GM12872 (cell line): Measurements from ENCODE around the gene ARHGAP26.

ENCODE experiments used
- TF ChIP-seq, protein P1 (sequence below): IDR thresholded peaks from 3 replicates; pipeline ENCODE4 v1.5.1; 2011; ENCODE audit warnings: low read depth, mild to moderate bottlenecking, low read length, moderate library complexity; ENCODE audit not compliant: insufficient read depth

ARHGAP26 gene

DNA sequence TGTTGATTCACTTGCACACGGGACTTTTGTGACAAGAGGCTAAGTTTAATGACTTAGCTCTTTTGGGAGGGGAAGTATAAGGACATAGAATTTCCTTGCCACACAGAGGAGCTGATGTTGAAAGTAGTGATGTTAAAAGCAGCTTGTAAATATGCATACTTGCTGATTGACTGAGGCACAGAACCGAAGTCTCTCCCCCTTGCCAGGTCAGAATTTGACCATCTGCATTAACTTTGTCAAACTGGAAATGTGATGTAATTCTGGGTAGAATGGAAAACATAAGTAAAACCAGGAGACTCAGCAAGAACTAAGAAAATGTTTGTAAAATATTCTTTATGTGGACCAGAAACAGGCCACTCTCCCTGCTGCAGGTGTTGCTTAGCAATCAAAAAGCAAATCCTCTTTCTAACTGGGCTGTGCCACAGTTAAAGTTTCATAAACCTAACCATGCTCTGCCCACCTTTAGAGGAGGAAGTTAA lies 349.2 kb downstream of the ARHGAP26 start:
- TF ChIP-seq, protein P1, sequence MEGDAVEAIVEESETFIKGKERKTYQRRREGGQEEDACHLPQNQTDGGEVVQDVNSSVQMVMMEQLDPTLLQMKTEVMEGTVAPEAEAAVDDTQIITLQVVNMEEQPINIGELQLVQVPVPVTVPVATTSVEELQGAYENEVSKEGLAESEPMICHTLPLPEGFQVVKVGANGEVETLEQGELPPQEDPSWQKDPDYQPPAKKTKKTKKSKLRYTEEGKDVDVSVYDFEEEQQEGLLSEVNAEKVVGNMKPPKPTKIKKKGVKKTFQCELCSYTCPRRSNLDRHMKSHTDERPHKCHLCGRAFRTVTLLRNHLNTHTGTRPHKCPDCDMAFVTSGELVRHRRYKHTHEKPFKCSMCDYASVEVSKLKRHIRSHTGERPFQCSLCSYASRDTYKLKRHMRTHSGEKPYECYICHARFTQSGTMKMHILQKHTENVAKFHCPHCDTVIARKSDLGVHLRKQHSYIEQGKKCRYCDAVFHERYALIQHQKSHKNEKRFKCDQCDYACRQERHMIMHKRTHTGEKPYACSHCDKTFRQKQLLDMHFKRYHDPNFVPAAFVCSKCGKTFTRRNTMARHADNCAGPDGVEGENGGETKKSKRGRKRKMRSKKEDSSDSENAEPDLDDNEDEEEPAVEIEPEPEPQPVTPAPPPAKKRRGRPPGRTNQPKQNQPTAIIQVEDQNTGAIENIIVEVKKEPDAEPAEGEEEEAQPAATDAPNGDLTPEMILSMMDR, result no peak

DNA sequence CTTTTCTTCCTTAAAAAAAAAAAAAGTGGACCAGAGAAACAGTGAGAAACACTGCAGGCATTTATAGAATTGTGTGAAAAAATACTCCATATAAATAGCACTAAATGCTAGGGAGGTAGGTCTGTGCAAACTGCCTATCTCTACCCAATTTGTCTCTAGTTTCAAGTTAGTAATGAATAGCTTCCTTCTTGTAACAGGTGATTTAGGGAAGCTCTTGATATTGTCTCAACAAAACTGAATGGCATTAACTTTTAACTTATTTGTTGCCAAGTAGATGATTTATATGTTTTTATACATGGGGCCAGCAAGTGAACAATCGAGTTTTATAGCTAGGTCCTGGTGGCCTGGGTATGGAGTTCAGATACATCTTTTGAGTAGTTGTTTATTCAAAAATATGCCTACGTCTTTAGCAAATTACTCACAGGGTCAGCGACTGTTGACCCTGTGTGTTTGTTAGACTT lies 349.7 kb downstream of the ARHGAP26 start:
- TF ChIP-seq, protein P1, result no peak

DNA sequence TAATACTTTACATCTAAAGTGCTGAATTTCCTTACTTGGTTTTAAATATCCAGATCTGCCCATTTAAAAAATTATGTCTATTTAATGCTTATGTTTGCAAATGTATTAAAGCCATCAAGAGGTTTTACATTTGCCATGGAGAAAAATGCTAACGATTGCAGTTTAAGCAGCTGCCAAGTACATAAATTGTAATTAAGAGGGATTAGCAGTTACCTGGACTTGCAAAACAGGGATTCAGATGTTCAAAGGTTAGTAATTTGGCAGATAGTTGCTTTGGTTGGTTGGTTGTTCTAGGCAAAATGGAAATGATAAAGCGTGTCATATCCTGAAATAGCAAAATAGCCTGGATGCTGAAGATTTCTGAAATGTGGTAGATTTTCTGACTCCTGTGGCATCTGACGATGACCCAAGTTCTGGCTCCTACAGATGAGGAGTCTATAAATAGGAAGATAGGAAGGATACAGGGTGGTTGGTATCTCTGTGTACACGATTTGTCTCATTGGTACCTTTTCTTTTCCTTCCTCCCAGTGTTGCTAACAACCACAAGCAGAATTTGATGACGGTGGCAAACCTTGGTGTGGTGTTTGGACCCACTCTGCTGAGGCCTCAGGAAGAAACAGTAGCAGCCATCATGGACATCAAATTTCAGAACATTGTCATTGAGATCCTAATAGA lies 350.4 kb downstream of the ARHGAP26 start:
- TF ChIP-seq, protein P1, result no peak

DNA sequence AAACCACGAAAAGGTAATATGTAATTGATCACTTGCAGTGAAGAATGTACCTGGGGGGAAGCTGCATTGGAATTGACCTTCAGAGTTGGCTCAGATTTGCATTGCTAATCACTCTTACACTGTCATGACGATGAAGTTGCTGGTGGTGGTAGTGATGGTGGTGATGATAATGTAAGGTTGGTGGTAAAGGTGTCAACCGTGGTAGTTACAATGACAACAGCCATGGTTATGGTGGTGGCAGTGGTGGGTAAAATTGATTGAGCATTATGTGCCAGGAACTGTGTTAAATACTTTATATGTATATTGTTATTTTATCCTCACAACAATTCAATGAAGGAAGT lies 350.9 kb downstream of the ARHGAP26 start:
- TF ChIP-seq, protein P1, result no peak

DNA sequence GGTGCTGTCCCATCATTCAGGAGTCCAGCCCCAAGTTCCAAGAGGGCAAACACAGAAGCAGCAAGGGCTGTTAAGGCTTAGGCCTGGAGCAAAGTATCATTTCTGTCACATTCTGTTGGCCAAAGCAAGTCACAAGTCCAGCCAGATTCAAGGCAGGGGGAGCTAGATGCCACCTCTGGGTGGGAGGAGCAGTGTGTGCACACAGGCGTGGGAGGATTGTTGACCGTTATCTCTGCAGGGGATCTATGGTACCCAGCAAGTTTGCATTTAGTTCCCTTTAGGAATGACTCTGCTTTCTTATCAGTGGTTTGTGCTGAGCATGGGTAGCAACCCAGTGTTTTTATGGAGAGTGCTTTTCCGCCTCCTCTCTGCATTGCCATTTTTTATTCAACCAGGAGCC lies 354.4 kb downstream of the ARHGAP26 start:
- TF ChIP-seq, protein P1, result no peak

DNA sequence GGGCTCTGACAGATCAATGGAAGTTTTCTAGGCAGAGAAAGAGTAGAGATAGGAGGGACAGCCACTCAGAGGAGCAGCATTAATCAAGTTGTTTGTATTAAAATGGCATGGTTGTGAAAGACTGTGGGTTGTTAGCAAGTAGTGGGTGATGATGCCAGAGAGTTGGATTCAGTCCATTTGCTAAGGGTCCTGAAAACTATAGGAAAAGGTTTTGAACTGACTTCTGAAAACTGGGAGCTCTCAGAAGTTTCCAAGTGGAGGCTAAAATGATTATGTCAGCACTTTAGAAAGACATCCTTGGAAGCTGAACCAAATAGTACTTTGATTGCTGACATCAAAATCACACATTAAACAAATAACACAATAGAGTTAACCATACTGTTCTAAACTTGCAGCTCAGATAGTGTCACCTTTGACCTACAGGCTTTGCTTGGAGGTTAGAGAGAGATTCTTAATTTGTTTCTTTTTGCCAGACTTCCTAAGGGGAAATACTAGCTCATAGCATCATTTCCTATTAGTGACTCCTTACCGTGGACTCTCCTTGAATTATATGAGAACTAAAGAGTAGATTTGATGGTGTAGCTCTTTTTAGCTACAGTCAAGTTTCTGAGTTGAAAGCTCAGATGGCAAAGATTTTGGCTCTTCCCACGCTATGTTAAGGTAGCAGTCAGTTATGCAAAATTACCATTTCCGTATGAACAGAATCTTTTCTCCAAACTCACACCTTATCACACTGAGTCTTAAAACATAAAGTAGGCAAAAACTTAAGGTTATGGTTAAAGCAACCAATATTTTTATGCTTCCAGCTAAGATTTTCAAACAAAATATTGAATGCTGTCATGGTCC lies 356.2 kb downstream of the ARHGAP26 start:
- TF ChIP-seq, protein P1, result no peak

DNA sequence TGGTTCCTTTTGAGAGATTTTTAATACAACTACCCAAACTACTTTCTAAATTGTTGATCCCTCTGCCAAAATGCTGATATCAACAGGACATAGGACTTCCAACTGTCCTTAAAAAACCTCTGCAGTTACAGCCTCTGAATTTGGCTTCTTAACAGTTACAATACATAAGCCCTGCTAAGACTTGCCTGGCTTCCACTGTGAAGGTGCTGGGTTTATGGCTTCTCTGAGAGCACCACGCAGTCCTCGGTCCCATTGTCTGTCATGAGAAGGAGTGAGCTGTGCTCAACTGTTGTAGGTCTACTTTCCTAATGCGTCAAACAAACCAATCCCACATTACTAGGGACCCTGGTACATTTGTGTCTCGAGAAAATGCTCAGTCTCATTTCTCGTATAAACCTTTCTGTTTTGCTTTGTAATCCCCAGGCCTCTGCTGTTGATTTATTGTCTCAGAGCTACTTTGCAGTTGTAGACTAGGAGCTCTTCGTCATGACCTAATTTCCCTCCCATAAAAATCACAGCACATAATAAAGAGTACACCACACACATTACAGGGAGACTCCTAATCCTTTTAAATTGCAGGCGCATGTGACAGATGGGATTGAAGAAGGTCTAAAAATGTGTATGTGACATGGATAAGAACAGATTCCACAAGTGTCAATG lies 358.4 kb downstream of the ARHGAP26 start:
- TF ChIP-seq, protein P1, result no peak
